Stomach smooth muscle (tissue), 2 donors: Measurements from ENCODE around the gene XPNPEP1.

Source experiments
- H3K27ac ChIP-seq: one replicate; pipeline ENCODE4 v1.7.0; 2013; ENCODE audit warnings: mild to moderate bottlenecking, low read length, inconsistent platforms
- H3K27me3 ChIP-seq, 2 donors: one replicate each; pipeline ENCODE4 v1.7.0; 2013; ENCODE audit warnings: low read length in 2 of 2; ENCODE audit not compliant: insufficient read depth in 2 of 2, control insufficient read depth in 1 of 2
- H3K36me3 ChIP-seq, 2 donors: one replicate each; pipeline ENCODE4 v1.7.0; 2013; ENCODE audit warnings: low read length in 2 of 2; ENCODE audit not compliant: control insufficient read depth in 2 of 2, insufficient read depth in 2 of 2
- H3K4me1 ChIP-seq: one replicate; pipeline ENCODE4 v1.7.0; 2013; ENCODE audit warnings: low read length; ENCODE audit not compliant: control insufficient read depth, insufficient read depth
- H3K4me3 ChIP-seq, 2 donors: one replicate each; pipeline ENCODE4 v1.7.0; 2013; ENCODE audit warnings: low read length in 2 of 2
- H3K9ac ChIP-seq, 2 donors: one replicate each; pipeline ENCODE4 v1.7.0; 2013; ENCODE audit warnings: low read length in 2 of 2, mild to moderate bottlenecking in 1 of 2
- H3K9me3 ChIP-seq, 2 donors: one replicate each; pipeline ENCODE4 v1.7.0; 2013; ENCODE audit warnings: low read length in 2 of 2; ENCODE audit not compliant: control insufficient read depth in 2 of 2
- donor health status: healthy.
- donor health status: Pancreatic carcinoma.

The XPNPEP1 gene

GRCh38 chr10:109892117-109892516 is 31.2 kb downstream of the XPNPEP1 start:
- peaks cover 43% of the 10 kb centered on the region for H3K4me1 ChIP-seq
- H3K27ac ChIP-seq = no peak overlapping the region
- no peaks in the 10 kb centered on the region for H3K9me3 ChIP-seq
- no peaks in the 10 kb centered on the region for H3K27me3 ChIP-seq
- H3K9ac ChIP-seq = no peak overlapping the region
- peaks cover 24 to 28% of the 10 kb centered on the region in 2 donors for H3K36me3 ChIP-seq
- no peak overlapping the region for H3K4me3 ChIP-seq

DNA sequence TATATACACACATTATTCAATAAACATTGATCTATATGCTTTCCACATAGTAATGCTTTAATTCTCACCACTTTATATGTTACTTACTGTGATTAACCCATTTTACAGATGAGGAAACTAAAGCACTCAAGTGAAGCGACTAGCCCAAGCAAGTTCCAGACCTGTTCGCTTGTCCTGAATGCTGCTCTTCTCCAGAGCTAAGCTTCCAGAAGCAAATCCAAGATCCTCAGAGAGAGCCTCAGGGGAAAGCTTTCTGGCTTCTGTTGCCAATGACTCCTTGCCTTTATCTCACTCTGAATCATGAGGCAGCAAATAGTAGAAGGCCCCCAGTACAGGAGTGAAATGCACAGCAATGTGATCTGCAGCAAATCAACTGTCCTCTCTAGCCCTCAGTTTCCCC is 32.2 kb downstream of the XPNPEP1 start:
- Histone ChIP-seq H3K27ac (no peak overlapping the region), H3K9me3 (no peaks in the 10 kb centered on the region), H3K4me1 (peaks cover 42% of the 10 kb centered on the region), H3K4me3 (no peak overlapping the region), H3K36me3 (peaks cover 29 to 31% of the 10 kb centered on the region in 2 donors), H3K9ac (no peak overlapping the region), H3K27me3 (no peaks in the 10 kb centered on the region)

- peaks cover 34 to 39% of the 10 kb centered on the region in 2 donors for H3K36me3 ChIP-seq
- no peak overlapping the region for H3K4me3 ChIP-seq
- H3K9me3 ChIP-seq = no peaks in the 10 kb centered on the region
- no peak overlapping the region for H3K9ac ChIP-seq
- H3K27ac ChIP-seq = no peak overlapping the region
- peaks cover 30% of the 10 kb centered on the region for H3K4me1 ChIP-seq
- H3K27me3 ChIP-seq = no peaks in the 10 kb centered on the region
These were observed 33.4 kb downstream of the XPNPEP1 start for GRCh38 chr10:109889867-109890266.

GRCh38 chr10:109887776-109888175 is 35.5 kb downstream of the XPNPEP1 start:
- H3K36me3 ChIP-seq = peaks cover 34 to 39% of the 10 kb centered on the region in 2 donors
- no peak overlapping the region for H3K27ac ChIP-seq
- H3K9ac ChIP-seq = no peak overlapping the region
- peaks cover 27% of the 10 kb centered on the region for H3K4me1 ChIP-seq
- no peaks in the 10 kb centered on the region for H3K27me3 ChIP-seq
- H3K4me3 ChIP-seq = no peak overlapping the region
- no peaks in the 10 kb centered on the region for H3K9me3 ChIP-seq

DNA sequence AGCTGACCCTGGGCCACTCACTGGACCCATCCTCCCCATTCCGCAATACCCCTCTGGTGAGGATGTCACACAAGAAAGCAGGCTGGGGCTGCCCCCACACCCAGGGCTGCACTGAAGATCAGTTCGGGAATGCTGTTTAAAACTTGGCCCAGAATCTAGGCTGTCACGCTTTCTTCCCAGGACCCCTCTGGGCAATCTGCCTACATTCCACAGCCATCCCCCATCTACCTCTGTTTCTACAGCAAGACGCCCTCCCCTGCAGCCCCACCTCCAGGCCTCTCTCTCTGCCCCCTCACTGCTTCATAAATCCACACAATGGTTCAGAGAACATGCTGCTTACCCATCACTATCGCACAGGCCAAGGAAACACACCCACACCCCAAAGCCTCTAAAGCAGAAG is 36.1 kb downstream of the XPNPEP1 start:
- peaks cover 28% of the 10 kb centered on the region for H3K4me1 ChIP-seq
- no peak overlapping the region for H3K9ac ChIP-seq
- no peaks in the 10 kb centered on the region for H3K27me3 ChIP-seq
- no peaks in the 10 kb centered on the region for H3K9me3 ChIP-seq
- no peak overlapping the region for H3K27ac ChIP-seq
- no peak overlapping the region for H3K4me3 ChIP-seq
- peaks cover 36 to 38% of the 10 kb centered on the region in 2 donors for H3K36me3 ChIP-seq

- no peaks in the 10 kb centered on the region for H3K9me3 ChIP-seq
- no peak overlapping the region for H3K9ac ChIP-seq
- peaks cover 26% of the 10 kb centered on the region for H3K4me1 ChIP-seq
- H3K27me3 ChIP-seq = no peaks in the 10 kb centered on the region
- no peak overlapping the region for H3K27ac ChIP-seq
- peaks cover 33 to 37% of the 10 kb centered on the region in 2 donors for H3K36me3 ChIP-seq
- no peak overlapping the region for H3K4me3 ChIP-seq
These were observed 36.5 kb downstream of the XPNPEP1 start for GRCh38 chr10:109886781-109887140.

DNA sequence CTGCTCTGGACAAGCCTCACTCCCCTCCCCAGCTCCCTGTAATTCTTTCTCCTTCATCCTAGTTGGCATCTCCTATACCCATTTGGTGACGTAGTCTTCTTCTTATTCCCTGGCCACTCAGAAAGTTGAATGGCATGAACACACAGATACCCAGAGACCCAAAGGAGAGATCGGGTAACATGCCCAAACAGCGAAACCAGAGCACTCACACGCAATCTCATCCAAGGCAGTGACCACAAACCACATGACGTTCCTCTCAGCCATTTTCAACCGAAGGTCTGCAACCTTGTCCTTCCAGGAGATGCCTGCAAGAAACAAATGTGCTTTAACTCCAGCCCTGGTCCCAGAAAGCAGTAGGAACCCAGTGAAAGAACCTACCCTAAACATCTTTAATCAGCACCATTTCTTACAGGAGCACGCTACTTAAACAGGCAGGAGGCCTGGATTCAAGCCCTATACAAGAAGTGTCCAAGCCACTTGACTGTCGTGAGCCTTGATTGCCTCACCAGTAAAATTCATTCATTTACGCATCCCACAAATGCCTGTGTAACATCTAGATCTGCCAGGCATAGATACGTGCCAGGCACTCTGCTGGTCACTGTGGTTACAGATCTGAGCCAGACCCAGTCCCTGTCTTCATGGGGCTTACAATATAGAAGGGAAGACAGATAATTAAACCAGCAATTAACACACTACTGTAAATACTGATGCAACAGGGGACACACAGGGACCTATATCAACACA is 37.1 kb downstream of the XPNPEP1 start:
- Histone ChIP-seq H3K27me3 (no peaks in the 10 kb centered on the region), H3K9me3 (no peaks in the 10 kb centered on the region), H3K9ac (no peak overlapping the region), H3K4me3 (no peak overlapping the region), H3K27ac (no peak overlapping the region), H3K36me3 (peaks cover 33 to 39% of the 10 kb centered on the region in 2 donors), H3K4me1 (peaks cover 28% of the 10 kb centered on the region)

GRCh38 chr10:109883859-109884771 is 39.2 kb downstream of the XPNPEP1 start:
- H3K4me3 ChIP-seq = peak overlapping the region; percentile 69 to 75
- H3K27ac ChIP-seq = peak overlapping the region; percentile 71
- peaks cover 39 to 40% of the 10 kb centered on the region in 2 donors for H3K36me3 ChIP-seq
- H3K4me1 ChIP-seq = peaks cover 34% of the 10 kb centered on the region
- no peaks in the 10 kb centered on the region for H3K9me3 ChIP-seq
- H3K27me3 ChIP-seq = no peaks in the 10 kb centered on the region
- peak overlapping the region; percentile 54 to 88 for H3K9ac ChIP-seq

- peaks cover 29 to 32% of the 10 kb centered on the region in 2 donors for H3K36me3 ChIP-seq
- H3K4me3 ChIP-seq = peak overlapping the region in 1 of 2 donors; percentile 75
- no peaks in the 10 kb centered on the region for H3K9me3 ChIP-seq
- H3K27ac ChIP-seq = no peak overlapping the region
- peaks cover 34% of the 10 kb centered on the region for H3K4me1 ChIP-seq
- H3K27me3 ChIP-seq = no peaks in the 10 kb centered on the region
- H3K9ac ChIP-seq = peak overlapping the region in 1 of 2 donors; percentile 51
These were observed 40.9 kb downstream of the XPNPEP1 start for GRCh38 chr10:109882251-109883057.

- H3K4me3 ChIP-seq = no peak overlapping the region
- H3K9me3 ChIP-seq = no peaks in the 10 kb centered on the region
- peaks cover 38% of the 10 kb centered on the region for H3K4me1 ChIP-seq
- H3K36me3 ChIP-seq = peaks cover 28 to 33% of the 10 kb centered on the region in 2 donors
- H3K27ac ChIP-seq = no peak overlapping the region
- peak overlapping the region in 1 of 2 donors; percentile 24 for H3K9ac ChIP-seq
- no peaks in the 10 kb centered on the region for H3K27me3 ChIP-seq
These were observed 41.6 kb downstream of the XPNPEP1 start for GRCh38 chr10:109881769-109882057.
